Fibroblast of villous mesenchyme (primary cell): ENCODE measurements around the gene ZFYVE9. TPM values are rescaled to one million over a fixed set of nuclear protein-coding genes. Genes with fewer than 3 reads are reported as not detected.

Source experiments
- DNase-seq: peaks from one replicate; pipeline ENCODE4 v3.0.0-alpha.2; 2010; ENCODE audit warnings: low read depth
- H3K4me3 ChIP-seq: 2 replicates; pipeline ENCODE4 v1.5.1; 2011; ENCODE audit warnings: low read depth, mild to moderate bottlenecking, low read length
- CTCF ChIP-seq: IDR thresholded peaks from 2 replicates; pipeline ENCODE4 v1.5.1; 2012; ENCODE audit warnings: low read depth, mild to moderate bottlenecking, low read length; ENCODE audit not compliant: insufficient read depth
- total RNA-seq: library from RNA; depleted of rRNA; stranded (reverse); fragments of >200 nt; gene quantifications from 2 replicates; pipeline ENCODE4 v1.2.3, GENCODE V29; 2012

The ZFYVE9 gene
- total RNA-seq, 1 donor: 41.9 TPM

GRCh38 chr1:52243221-52243987 lies 101.5 kb downstream of the ZFYVE9 start:
- no peak for DNase-seq
- TF ChIP-seq CTCF: no peak
- H3K4me3 ChIP-seq: no peak overlapping the region

GRCh38 chr1:52249831-52250230 lies 107.9 kb downstream of the ZFYVE9 start:
- DNase-seq: no peak
- H3K4me3 ChIP-seq: no peak overlapping the region
- TF ChIP-seq CTCF: no peak

GRCh38 chr1:52253421-52253820 lies 111.5 kb downstream of the ZFYVE9 start:
- TF ChIP-seq CTCF: no peak
- DNase-seq: no peak
- no peak overlapping the region for H3K4me3 ChIP-seq

- H3K4me3 ChIP-seq: no peak overlapping the region
- TF ChIP-seq CTCF: no peak
Observed at GRCh38 chr1:52259886-52260285, 118.0 kb downstream of the ZFYVE9 start.

GRCh38 chr1:52263153-52263910 lies 121.4 kb downstream of the ZFYVE9 start:
- DNase-seq: peak; percentile 44
- no peak for TF ChIP-seq CTCF
- no peak overlapping the region for H3K4me3 ChIP-seq

More at GRCh38 chr1:52259886-52260285, 118.0 kb downstream of the ZFYVE9 start:
- DNase-seq: peak; percentile 64

- peak; percentile 16 for TF ChIP-seq CTCF
- no peak for DNase-seq
- H3K4me3 ChIP-seq: no peak overlapping the region
Observed at GRCh38 chr1:52264530-52265115, 122.7 kb downstream of the ZFYVE9 start.
